Brain microvascular endothelial cell (primary cell): ENCODE measurements around the gene FLCN.

ENCODE experiments used
- DNase-seq: peaks from one replicate; pipeline ENCODE4 v3.0.0-alpha.2; 2020
- H3K27ac ChIP-seq: fragments of 250-450 bp; sonication (Bioruptor Pico); 2 replicates; pipeline ENCODE4 v1.5.1; 2020; ENCODE audit warnings: mild to moderate bottlenecking, moderate library complexity
- H3K27me3 ChIP-seq: fragments of 250-450 bp; sonication (Bioruptor Pico); replicated peaks from 2 replicates; pipeline ENCODE4 v1.5.1; 2020; ENCODE audit warnings: mild to moderate bottlenecking
- H3K36me3 ChIP-seq: fragments of 250-450 bp; sonication (Bioruptor Pico); replicated peaks from 2 replicates; pipeline ENCODE4 v1.5.1; 2020; ENCODE audit warnings: mild to moderate bottlenecking
- H3K4me3 ChIP-seq: 2 replicates; pipeline ENCODE4 v1.5.1; 2011; ENCODE audit warnings: low read depth, mild to moderate bottlenecking, control low read depth, low read length, moderate library complexity
- CTCF ChIP-seq: IDR thresholded peaks from 2 replicates; pipeline ENCODE4 v1.5.1; 2011; ENCODE audit warnings: low read depth, mild to moderate bottlenecking, moderate library complexity, low read length, control low read depth, inconsistent platforms; ENCODE audit errors: missing control alignments
- in situ Hi-C: cut with HindIII; loops from 2 replicates; pipeline ENCODE4 v1.10.0; 2017; ENCODE audit warnings: low sequenced_read_pairs, low pct_ligation_motif_present

The FLCN gene

DNA sequence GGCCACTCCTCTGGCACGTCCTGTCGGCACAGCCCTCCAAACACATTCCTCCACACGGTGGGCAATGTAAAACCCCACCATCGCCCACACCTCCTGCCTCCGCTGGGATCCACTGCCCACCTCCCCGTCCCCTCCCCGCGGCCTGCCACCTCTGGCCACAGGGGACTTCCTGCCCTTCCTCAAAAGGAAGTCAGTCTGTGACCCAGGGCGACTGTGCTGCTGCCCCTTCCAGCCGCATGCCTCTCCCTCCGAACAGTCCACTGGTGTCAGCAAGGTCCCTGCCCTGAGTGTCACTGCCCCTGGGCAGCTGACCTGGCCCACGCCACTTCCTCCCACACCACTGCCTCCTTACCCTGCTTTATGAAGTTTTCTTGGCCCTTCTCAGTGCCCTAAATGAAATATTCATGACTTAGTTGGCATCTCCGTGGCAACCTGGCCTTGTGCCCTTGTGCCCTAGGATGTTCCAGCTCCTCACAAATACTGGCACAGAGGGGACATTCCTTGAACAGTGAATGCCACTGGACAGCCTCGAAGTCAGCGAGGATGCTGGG, 32.9 kb downstream of the FLCN start:
- Histone ChIP-seq H3K36me3 (no peaks in the 10 kb centered on the region), H3K27ac (no peak overlapping the region), H3K27me3 (no peaks in the 10 kb centered on the region), H3K4me3 (no peak overlapping the region)
- DNase-seq = no peak
- TF ChIP-seq CTCF = no peak
- in situ Hi-C loops = no loop called here

DNA sequence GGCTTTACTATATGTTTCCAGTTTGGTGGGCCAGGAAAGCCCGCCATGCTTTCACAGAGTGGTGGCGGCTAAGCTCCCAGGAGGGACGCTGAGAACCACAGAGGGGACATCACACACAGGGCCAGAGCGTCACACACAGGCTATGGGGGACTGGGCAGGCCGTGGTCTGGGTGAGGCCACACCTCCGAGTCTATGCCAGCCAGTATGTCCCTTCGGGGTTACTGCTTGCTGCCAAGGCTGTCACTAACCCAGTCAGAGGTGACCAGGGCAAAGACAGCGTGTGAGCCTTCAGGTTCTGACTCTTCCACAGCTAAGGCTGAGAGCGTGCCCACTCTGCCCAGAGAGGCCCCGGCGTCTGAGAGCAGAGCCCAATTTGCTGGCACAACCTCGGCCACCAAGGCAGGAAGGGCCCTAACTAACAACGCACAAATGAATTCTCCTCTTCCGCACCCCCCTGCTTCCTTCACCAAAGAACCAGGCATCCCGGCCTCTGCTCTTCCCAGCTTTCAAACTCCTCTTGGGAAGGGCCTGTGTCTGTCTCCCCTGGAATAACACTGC, 33.7 kb downstream of the FLCN start:
- in situ Hi-C loops = no loop called here
- DNase-seq = no peak
- no peak overlapping the region for H3K27ac ChIP-seq
- TF ChIP-seq CTCF = no peak
- H3K27me3 ChIP-seq = no peaks in the 10 kb centered on the region
- H3K4me3 ChIP-seq = no peak overlapping the region
- H3K36me3 ChIP-seq = no peaks in the 10 kb centered on the region

GRCh38 chr17:17201907-17202306, 35.1 kb downstream of the FLCN start:
- in situ Hi-C loops = no loop called here
- no peak for DNase-seq
- Histone ChIP-seq H3K36me3 (no peaks in the 10 kb centered on the region), H3K27me3 (no peaks in the 10 kb centered on the region), H3K27ac (no peak overlapping the region), H3K4me3 (no peak overlapping the region)
- TF ChIP-seq CTCF = no peak

DNA sequence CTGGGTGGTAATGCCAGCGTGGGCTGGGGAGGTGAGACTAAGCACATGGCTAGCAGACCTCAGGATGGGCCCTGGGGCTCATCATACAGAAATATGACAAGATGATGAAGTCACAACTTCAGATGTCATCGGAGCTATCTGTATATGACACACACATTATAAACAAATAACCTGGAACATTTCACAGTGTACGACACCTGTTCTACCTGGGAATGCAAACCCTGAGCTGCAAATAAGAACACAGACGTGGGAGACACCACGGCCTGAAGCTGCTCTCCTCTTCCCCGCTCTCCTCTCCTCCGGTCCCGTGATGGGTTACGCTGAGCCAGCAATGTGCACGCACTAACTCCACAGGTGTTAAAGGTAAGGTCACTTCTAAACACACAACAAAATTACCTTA, 35.7 kb downstream of the FLCN start:
- H3K4me3 ChIP-seq = no peak overlapping the region
- TF ChIP-seq CTCF = no peak
- in situ Hi-C loops = no loop called here
- DNase-seq = no peak
- H3K27me3 ChIP-seq = no peaks in the 10 kb centered on the region
- H3K36me3 ChIP-seq = no peaks in the 10 kb centered on the region
- no peak overlapping the region for H3K27ac ChIP-seq

- H3K27me3 ChIP-seq = no peaks in the 10 kb centered on the region
- H3K27ac ChIP-seq = no peak overlapping the region
- no peaks in the 10 kb centered on the region for H3K36me3 ChIP-seq
- in situ Hi-C loops = no loop called here
- DNase-seq = no peak
- no peak overlapping the region for H3K4me3 ChIP-seq
- TF ChIP-seq CTCF = no peak
These were observed 36.1 kb downstream of the FLCN start for GRCh38 chr17:17200831-17201230.

DNA sequence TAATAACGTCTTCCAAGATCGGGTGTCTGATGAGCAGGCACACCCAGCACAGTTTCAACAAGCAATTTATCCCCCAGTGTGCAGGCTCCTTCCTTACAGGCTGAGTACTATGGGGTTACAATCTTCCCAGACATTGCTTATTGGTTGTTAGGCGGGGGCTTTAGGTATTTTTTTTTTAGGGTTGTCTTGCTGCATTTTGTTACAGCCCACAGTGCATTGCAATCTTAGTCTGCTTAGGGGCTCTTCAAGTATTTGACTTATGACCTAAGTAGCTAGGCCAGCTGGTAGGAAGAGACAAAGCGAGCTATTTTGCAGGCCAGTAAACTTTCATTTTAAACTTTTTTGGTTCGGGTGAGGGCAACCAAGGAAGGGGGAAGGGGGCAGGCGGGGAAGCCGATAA, 36.7 kb downstream of the FLCN start:
- no peak overlapping the region for H3K27ac ChIP-seq
- no peak for DNase-seq
- H3K36me3 ChIP-seq = no peaks in the 10 kb centered on the region
- H3K27me3 ChIP-seq = no peaks in the 10 kb centered on the region
- TF ChIP-seq CTCF = no peak
- H3K4me3 ChIP-seq = no peak overlapping the region
- in situ Hi-C loops = no loop called here
